RCC 7860 (cell line): ENCODE results near the gene TMPRSS11E.
"Not testable (repeated sequence)": the region's sequence is repeated elsewhere in the genome, so short reads cannot be mapped to it uniquely, and the experiment has no call there.

Source experiments
- DNase-seq: peaks from one replicate; pipeline ENCODE4 v3.0.0-alpha.2; 2015; ENCODE audit warnings: low spot score
- FAIRE-seq: peaks from 2 replicates; lab custom pipeline; 2012; peaks lifted over from hg19 to GRCh38; lab: Jason Lieb, UNC

Gene TMPRSS11E, protein sequence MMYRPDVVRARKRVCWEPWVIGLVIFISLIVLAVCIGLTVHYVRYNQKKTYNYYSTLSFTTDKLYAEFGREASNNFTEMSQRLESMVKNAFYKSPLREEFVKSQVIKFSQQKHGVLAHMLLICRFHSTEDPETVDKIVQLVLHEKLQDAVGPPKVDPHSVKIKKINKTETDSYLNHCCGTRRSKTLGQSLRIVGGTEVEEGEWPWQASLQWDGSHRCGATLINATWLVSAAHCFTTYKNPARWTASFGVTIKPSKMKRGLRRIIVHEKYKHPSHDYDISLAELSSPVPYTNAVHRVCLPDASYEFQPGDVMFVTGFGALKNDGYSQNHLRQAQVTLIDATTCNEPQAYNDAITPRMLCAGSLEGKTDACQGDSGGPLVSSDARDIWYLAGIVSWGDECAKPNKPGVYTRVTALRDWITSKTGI

DNA sequence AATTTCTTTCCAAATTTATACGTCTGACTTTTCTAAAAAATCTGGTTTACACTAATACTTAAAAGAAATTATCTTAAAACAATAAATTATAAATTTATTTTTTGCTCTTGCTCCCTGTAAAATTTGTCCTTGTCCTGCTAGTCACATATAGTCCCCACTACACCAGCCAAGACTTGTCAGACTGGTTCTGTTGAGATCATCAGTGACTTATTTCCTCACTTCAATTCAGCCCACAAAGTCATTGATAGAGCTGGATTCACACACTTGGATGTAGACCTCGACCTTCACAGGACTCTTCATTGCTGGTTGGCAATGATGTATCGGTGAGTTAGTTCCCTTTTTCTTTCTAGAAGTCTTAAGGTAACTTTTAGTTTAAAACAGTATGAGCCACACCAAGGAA is at the start of gene TMPRSS11E:
Gene TMPRSS11E, plus strand, starts transcription at position 263 of the 400 bp plus-strand sequence. Its CDS starts 50 bp downstream, at position 313.
- DNase-seq, result no peak
- FAIRE-seq, result no peak

DNA sequence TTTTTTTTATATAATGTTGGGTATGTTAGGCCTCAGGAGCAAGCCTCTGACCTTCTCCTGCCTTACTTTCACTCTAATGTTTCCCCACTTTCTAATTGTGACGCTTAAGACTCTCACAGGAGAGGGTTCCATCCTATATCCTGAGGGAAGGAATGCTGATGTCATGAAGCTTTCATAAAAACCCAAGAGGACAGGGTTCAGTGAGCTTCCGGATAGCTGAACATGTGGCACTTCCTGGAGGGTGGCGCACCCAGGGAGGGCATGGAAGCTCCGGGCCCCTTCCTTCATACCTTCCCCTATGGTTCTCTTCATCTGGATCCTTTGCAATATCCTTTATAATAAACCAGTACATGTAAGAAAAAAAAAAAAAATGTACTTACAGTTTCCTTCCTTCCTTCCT is 48.0 kb upstream of the TMPRSS11E start:
- no peak for DNase-seq
- FAIRE-seq, result no peak

DNA sequence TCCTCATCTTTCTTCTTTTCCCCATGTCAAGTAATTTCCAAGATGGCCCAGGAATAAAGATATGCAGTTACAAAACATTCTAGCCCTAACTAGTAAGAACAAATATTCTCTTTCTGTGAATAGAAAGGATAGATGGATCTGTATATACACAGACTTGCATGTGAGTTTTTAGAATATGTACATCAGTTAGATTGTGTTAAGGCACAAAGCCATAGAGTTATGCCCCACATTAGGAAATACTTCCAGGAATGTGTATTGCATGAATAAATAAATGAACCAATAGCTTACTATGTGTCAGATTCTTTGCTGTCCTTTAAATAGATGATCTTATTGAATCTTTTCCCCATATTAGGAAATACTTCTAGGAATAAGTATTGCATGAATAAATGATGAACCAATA is 46.0 kb upstream of the TMPRSS11E start:
- no peak for FAIRE-seq

DNA sequence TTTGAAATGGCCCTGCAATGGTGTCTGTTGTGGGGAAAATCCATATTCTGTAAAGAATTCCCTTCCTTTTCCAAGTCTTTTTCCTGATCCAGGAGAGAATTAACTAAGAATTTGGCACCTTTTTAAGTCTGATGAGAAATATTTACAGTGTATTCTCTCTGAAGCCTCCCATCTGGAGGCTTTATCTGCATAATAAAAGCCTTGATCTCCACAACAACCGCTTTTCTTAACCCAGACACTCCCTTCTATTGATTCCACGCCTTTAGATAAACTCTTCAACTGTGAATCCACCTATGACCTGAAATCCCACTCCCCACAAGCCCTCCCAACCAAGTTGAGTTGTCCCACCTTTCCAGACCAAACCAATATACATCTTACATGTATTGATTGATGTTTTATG is 43.1 kb upstream of the TMPRSS11E start:
- no peak for DNase-seq
- no peak for FAIRE-seq

More for the DNA sequence above, 46.0 kb upstream of the TMPRSS11E start:
- DNase-seq, result no peak

DNA sequence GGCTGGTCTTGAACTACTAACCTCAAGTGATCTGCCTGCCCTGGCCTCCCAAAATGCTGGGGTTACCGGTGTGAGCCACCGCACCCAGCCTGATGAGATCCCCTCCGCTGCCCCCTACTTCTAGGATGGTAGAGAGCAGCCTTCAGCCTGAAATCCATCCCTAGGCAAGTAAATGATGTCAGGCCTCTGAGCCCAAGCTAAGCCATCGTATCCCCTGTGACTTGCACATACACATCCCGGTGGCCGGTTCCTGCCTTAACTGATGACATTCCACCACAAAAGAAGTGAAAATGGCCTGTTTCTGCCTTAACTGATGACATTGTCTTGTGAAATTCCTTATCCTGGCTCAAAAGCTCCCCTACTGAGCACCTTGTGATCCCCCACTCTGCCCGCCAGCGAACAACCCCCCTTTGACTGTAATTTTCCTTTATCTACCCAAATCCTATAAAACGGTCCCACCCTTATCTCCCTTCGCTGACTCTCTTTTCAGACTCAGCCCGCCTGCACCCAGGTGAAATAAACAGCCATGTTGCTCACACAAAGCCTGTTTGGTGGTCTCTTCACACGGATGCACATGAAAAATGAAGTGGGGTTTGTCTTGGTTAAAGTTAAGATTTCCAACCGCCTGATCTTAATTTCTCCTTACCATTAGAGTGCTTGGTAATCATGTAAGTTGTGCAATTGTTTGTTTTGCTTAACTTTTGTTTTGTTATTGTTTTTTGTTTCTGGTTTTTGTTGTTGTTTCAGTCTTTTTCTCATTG is 41.4 kb upstream of the TMPRSS11E start:
- not testable (repeated sequence) for DNase-seq, FAIRE-seq

DNA sequence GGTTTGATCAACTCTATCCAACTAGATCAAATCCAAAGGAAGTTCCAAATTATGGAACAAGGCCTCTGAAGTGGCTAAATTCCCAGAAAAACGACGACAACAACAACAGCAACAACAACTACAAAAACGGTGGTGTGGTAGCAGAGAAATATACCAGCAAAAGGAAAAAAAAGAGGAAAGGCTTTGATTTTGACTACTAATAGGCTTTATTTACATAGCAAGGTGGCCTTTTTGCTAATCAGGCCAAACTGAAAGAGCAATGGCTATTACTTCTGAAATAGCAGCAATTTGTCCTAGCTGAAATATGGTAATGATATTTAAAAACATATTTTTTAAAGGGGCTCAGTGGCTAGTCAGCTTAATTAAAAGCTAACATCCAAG is 40.8 kb upstream of the TMPRSS11E start:
- FAIRE-seq (no peak), DNase-seq (no peak)

DNA sequence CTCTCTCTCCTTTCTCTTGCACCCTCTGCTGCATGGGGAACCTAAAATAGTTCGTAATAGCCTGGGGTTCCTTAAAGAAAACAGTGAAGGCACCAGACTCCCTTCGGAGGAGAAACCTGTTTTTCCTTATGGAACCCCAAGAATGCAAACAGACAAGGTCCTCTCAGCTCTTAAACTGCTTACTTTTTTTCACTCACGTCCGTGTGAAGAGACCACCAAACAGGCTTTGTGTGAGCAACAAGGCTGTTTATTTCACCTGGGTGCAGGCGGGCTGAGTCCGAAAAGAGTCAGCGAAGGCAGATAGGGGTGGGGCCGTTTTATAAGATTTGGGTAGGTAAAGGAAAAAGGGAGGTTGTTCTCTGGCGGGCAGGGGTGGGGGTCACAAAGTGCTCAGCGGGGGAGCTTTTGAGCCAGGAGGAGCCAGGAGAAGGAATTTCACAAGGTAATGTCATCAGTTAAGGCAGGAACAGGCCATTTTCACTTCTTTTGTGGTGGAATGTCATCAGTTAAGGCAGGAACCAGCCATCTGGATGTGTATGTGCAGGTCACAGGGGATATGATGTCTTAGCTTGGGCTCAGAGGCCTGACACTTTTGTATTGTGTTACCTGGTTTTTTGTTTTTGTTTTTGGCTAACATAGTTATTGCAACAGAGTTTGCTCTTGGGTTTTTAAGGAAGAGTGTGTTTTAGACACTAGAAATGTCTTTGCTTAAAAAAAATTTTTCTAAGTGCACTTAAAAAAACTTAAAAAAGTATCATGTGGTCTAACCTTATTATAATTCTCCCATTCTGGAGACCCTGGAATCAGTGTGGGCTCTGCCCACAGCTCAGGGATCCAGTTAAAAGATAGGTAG is 40.0 kb upstream of the TMPRSS11E start:
- FAIRE-seq, DNase-seq: not testable (repeated sequence)

DNA sequence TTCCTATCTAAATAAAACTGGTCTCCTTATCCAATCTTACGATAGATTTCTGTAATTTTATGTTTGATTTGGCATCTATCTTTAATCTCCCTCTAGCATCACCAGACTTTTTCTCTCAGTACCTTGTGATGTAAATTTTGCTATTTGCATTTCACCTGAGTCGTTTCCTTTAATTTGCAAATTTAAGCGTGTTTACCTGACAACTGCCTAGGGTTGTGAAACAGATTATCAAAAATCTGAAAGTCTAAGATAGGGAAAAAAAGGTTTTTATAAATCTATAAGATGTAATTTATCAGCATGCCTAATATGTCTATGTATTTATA is 39.4 kb upstream of the TMPRSS11E start:
- DNase-seq (no peak), FAIRE-seq (no peak)

DNA sequence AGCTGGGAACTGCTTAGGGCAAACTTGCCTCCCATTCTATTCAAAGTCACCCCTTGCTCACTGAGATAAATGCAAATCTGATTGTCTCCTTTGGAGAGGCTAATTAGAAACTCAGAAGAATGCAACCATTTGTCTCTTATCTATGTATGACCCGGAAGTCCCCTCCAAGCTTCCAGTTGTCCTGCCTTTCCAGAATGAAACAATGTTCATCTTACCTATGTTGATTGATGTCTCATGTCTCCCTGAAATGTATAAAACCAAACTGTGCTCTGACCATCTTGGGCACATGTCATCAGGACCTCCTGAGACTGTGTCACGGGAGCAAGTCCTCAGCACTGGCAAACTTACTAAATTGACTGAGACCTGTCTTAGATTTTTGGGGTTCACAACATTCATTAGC is 37.1 kb upstream of the TMPRSS11E start:
- FAIRE-seq (no peak), DNase-seq (no peak)

DNA sequence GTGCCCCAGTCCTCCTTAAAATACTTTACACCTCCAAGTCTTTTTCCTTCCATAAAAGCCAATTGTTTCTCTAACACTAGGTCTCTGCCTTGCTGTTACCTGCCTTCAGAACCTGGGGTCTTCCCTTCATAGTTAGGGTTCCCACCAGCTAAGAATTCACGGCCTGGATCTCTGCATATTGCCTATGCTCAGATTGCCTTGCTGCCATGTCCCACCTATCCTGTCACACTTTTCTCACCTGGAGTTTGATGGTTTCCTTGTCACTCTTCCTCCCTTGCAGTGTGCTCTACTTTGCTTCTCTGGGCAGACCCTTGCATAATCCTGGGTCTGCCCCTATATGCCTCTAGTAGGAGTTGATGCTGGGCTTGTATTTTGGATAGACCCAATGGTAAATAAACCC is 36.6 kb upstream of the TMPRSS11E start:
- no peak for DNase-seq
- FAIRE-seq, result no peak

DNA sequence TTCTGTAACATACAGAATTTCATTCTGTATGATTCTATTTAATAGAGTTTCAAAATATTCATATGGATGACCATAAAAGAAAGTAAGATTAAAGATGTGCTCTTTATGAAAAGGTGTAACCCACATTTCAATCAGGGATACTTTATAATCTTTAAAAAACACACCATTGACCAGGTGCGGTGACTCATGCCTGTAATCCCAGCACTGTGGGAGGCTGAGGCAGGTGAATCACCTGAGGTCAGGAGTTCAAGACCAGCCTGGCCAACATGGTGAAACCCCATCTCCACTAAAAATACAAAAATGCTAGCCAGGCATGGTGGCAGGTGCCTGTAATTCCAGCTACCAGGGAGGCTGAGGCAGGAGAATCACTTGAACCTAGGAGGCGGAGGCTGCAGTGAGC is 35.2 kb upstream of the TMPRSS11E start:
- DNase-seq, FAIRE-seq: not testable (repeated sequence)

DNA sequence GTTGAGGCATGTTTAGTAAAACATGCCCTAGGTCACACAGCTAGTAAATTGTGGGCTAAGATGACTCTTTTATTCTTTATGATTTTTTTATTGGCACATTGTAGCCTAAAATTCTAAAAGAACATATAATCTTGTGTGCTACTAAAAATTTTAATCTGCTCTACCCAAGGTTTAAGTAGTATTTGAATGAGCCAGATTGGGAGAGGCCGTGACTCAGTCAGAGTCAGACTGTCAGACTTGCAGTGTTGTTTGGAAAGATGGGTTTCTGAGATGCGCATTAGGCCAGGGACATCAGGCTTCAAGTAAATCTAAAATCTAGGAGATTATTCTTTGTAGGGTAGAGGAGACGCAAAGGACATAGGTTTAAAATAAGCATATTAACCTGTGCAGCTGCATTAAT is 30.7 kb upstream of the TMPRSS11E start:
- FAIRE-seq (no peak), DNase-seq (no peak)

DNA sequence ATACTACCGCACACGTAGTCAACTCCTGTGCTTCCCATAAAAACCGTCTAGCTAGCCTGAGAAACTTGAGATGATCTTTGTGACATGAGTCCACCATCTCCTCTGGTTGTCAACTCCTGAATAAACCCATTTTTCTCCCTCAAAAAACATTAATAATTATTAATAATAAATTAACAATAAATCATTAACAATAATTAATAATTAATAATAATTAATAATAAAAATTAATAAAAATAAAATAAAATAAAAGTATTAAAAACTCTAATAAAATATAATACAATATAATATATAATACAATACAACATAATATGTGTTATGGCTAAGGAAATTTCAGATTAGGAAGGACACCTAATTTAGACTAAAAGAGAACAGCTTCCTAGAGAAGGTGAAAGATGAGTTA is 20.7 kb upstream of the TMPRSS11E start:
- DNase-seq (no peak), FAIRE-seq (peak; percentile 69)

DNA sequence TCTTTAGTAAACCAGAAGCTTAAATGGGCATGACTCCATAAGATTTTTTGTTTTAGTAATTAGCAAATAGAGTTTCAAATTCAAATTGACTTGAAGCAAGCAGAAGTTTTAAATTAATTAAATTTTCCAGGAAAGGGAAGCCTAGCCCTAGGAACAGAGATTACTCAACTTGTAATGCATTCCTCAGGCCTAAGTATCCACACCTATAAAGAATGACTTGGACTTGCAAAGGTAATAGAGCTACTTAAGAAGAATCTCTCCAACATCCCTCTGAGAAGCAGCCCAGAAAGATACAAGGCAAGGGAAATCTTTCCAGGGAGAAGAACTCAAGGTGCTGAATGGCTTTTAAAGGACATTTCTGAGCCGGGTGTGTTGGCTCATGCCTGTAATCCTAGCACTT is 16.9 kb upstream of the TMPRSS11E start:
- DNase-seq, result no peak
- no peak for FAIRE-seq

DNA sequence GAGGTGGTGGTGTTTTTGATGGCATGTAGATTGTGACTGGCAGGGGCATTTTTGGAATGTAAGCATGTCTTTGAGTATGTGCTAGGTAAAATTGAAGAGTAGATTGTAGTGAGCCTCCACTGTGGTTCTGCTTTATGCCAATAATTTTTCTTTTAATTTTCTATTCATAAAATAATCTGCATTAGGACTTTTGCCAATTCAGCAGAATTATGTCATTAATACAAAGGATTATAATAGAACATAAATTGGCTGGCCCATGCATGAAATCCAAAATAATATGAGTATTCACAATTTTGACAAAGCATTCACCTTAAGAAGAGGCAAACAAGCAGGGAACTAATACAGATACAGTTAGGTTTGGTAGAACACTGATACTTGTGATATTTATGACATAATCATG is 14.9 kb upstream of the TMPRSS11E start:
- FAIRE-seq (no peak), DNase-seq (no peak)

DNA sequence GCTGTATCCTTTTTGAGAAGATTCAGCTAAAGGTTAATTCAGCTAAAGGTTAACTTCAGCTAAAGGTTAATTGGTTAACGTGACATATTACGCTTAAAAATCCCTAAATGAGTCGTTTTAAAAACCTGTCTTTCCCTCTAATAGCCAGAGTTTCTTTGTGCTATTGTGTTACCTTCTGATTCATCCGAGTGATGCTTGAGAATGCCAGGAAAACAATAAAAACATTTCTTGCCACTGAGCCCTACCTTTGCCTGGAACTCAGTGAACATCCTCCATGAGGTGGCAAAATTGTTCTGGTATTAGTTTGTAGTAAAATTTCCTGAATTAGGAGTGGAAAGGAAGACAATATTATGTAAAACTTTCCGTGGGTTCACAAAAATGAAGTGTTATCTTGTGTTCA is 13.7 kb upstream of the TMPRSS11E start:
- FAIRE-seq (no peak), DNase-seq (no peak)

DNA sequence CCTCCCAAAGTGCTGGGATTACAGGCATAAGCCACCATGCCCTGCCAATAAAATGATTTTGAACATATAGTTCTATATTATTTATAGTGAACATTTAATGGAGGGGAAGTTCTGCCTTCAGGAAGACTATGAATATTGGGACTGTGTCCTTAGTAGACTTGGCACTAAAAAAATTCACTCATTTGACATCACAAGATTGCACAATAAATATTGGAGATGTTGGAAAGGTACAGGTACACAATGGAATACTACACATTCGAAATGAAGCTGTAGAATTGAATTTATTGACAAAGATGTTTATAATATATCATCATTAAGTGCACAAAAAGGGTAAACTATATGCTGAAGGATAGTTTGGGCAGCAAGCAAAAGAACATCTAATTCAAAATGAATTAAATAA is 13.0 kb upstream of the TMPRSS11E start:
- no peak for FAIRE-seq
- DNase-seq, result no peak

DNA sequence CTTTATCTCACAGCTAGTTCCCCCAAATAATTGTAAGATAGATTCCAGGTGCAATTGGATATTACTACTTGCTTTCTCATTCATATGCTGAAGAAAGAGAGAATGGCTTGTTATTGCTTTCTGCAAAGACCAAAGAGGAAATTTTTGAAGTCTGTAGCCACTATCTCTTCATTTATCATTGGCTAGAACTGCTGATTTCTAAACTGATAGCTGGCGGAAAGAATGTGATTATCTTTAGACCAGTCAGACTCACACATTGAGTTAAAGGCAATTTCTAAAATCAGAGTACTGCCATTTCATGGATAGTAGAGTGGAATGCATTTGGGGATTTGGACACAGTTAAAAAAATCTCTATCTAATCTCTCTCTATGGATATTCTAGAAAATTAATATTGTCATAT is 12.4 kb upstream of the TMPRSS11E start:
- no peak for DNase-seq
- FAIRE-seq, result no peak

DNA sequence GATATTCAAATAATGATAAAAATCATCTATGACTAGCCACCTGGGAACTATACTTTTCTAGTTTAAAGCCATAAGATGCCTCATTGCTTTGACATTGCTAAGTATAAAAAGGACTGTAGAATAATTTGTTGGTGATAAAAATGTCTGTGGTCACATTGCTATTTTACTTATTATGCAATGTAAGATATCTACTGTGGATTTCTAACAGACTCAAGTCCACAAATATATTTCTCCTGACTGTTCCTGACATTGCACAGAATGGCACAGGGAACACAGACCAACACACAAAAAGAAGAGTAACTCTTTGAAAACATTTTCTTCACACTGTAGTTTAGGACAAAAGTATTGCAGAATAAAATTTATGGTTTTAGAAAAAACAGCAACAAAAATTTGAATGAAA is 2.2 kb upstream of the TMPRSS11E start:
- DNase-seq (no peak), FAIRE-seq (no peak)

DNA sequence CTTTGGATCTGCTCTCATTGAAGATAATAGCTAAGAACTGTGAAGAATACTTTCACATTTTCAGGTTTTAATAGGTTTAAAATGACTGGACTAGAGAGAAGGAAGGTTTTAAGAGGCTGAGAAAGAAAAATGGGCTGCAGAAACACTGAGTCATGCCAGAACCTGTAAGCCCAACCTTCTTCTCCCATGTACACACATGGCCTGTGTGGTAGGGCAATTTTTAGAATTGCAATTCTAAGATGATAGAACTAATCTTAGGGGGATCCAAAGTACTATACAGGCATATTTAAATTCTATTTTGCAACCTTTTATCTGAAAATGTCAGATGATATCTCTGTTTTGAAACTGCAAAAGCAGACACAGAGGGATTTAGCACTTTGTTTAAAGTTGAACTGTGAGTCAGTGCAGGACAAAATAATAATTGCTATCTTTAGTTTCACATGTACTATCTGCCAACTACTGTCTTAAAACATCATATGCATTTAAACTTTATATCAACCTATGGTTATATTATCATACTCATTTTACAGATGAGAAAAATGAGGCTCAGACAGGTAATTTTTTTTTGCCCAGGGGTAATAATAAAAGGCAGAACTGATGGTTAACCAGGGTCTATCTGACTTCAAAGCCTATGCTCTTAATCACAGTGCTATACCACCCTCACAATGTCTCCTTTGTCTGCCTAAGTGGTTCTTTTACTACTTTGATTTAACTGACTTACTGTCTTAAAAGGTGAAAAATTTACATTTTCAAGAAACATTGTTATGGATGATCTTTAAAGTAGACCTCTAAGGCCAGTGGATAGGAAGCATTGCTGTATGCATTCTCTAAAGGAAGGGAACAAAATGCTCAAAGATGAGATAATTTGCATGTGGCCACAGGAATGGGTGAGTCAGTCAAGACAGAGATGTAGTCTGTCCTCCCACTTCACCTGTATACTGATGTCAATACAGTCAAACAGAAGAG is 4.3 kb downstream of the TMPRSS11E start:
- FAIRE-seq, result peak; percentile 58
- peak; percentile 10 for DNase-seq
